ENCODE results near the gene CHST10. TPM values are rescaled to one million over a fixed set of nuclear protein-coding genes. Genes with fewer than 3 reads are reported as not detected.

CHST10 gene
- total RNA-seq, 2 experiments from 2014 or later = 2.1 to 3.1 TPM

Other genes with a start within 250 kb of the CHST10 start
- under 1 TPM; 0.08 to 0.10 TPM for gene LONRF2, start 95.2 kb downstream of the CHST10 start, total RNA-seq
- gene NMS, start 52.8 kb upstream of the CHST10 start, total RNA-seq = not detected
- gene PDCL3, start 145.3 kb upstream of the CHST10 start, total RNA-seq = 10 to 100 TPM; 39.6 to 40.4 TPM

Measured in activated CD4-positive, alpha-beta memory T cell treated with anti-CD3 and anti-CD28 coated beads, Interleukin-2, amount 10 ng/mL, durations not matched to agents 7 days and 5 days (primary cell).